C1 segment of cervical spinal cord (tissue), 14 donors: ENCODE measurements around the gene UCKL1.
A peak's percentile ranks its signal among the peaks of the same experiment; 100 is the strongest.
"Not testable (repeated sequence)": the region's sequence is repeated elsewhere in the genome, so short reads cannot be mapped to it uniquely, and the experiment has no call there.

Experiments used
- DNase-seq, 14 donors: peaks; one replicate each; lab custom pipeline; 2025; lab: John Stamatoyannopoulos, UW

The UCKL1 gene

GRCh38 chr20:63955827-63956663 is at the start of gene UCKL1:
UCKL1 (minus strand) TSS chr20:63956416; CDS start chr20:63956372, 44 bp downstream.
- DNase-seq, result peak in 13 of 14 donors; percentile 44 to 88 (median 80)

GRCh38 chr20:64005394-64005793 is 49.2 kb upstream of the UCKL1 start:
- DNase-seq, result no peak

- no peak for DNase-seq
Measured at GRCh38 chr20:64003960-64004725, 47.9 kb upstream of the UCKL1 start.

DNA sequence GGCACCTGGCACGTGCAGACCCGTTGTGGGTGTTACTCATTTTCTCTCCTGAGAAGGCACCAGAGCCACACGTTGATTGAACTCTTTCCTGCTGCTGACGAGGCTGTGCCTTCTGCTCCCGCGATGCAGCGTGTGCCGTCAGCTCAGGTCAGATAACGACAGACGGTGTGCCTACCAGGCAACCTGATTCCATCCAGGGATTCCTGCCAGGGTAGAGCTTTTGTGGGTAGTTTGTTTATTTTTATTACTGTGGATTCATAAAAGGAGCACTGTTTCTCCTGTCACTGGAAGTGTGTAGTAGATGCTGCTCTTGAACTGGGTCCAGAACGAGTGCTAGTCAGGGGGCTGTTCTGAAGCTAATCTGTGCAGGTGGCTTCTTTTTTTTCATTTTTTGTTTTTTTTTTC is 45.4 kb upstream of the UCKL1 start:
- DNase-seq, result peak in 3 of 14 donors; percentile 32 to 99 (median 43)

DNA sequence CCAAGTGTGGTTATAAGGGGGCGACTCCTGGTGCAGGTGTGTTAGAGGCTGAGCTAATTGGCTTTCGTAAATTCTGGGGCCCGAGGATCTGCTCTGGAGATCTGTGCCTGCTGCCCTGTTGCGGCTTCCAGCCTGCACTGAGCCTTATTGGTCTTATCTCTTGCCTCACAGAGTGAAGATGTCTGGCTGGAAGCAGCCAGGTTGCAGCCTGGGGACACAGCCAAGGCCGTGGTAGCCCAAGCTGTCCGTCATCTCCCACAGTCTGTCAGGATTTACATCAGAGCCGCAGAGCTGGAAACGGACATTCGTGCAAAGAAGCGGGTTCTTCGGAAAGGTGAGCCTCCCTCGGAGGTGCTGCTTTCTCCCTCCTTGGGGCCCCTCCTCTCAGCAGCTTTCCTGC is 44.7 kb upstream of the UCKL1 start:
- peak in 2 of 14 donors; percentile 30 to 96 for DNase-seq

GRCh38 chr20:63982937-63983336 is 26.7 kb upstream of the UCKL1 start:
- DNase-seq, result no peak

- DNase-seq, result peak; percentile 55 to 95 (median 86)
Measured at GRCh38 chr20:63980806-63981728, 24.9 kb upstream of the UCKL1 start, which contains the start of gene PRPF6. PRPF6 (plus strand) TSS chr20:63981132; CDS start chr20:63981246, 114 bp downstream.

DNA sequence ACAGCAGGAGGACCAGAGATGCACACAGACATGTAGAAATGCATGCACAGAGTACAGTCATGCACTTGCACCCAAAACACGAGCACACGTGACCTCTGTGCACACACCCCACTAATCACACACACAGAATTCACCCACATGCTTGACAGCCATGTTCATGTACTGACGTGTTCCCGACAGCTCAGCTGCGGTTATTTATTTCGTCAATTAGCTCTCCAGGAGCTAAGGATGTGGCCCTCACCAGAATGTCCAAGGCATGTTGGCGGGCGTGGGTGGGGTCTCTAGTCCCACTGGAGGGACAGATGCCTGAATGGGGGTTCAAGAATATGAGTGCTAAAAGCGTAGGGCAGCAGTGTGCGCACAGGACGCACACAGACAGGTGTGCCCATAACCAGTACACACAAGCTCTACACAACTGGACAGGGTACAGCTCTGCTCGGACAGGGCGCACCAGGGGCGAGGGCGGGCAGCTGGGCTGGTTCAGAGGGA is 24.1 kb upstream of the UCKL1 start:
- no peak for DNase-seq

DNA sequence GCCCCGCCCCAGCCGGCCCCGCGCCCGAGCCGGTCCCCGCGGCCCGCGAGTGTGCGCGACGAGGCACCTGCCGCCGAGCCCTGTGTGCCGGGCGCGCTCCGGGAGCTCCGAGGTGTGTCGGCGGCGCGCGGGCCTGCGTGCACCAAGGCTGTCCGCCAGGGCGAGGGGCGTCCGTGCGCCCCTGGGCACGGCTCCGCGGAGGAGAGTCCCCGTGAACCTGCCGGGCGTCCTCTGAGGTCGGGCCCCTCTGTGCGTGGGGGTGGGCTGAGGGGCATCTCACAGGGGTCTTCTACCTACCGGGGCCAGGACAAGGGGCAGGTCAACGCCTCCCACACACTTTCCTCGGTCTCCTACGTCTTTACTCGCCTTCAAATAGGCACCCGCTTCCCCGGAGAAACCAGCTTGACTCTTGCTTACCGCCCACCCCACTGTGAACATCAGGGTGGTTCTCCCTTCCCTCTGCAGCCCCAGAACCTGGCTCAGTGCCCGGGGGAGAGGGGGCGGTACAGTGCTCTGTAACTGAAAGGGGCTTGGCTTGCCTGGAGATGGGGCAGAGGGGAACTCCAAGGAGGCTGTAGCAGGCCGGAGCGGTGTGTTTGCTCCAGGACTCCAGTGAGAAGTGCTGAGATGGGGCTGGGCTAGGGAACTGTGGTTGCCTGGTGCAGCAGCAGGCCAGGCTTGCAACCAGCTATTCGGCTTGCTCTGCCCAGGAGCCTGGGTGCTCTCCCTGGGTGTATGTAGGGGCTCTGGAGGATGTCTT is 23.5 kb upstream of the UCKL1 start, which contains the start of gene SAMD10:
SAMD10 (minus strand) TSS at position 86 of the 760 bp plus-strand sequence. CDS start 175 bp downstream, outside the sequence.
- peak in 2 of 14 donors; percentile 36 to 41 for DNase-seq

- DNase-seq, result no peak
Measured at GRCh38 chr20:63979229-63979556, 23.0 kb upstream of the UCKL1 start.

- DNase-seq, result peak in 1 of 14 donors; percentile 56
Measured at GRCh38 chr20:63978319-63979228, 22.4 kb upstream of the UCKL1 start.

- DNase-seq, result no peak
Measured at GRCh38 chr20:63977739-63978276, 21.6 kb upstream of the UCKL1 start.

- no peak for DNase-seq
Measured at GRCh38 chr20:63976980-63977738, 20.9 kb upstream of the UCKL1 start.

- DNase-seq, result not testable (repeated sequence)
Measured at GRCh38 chr20:63976511-63976910, 20.3 kb upstream of the UCKL1 start.

DNA sequence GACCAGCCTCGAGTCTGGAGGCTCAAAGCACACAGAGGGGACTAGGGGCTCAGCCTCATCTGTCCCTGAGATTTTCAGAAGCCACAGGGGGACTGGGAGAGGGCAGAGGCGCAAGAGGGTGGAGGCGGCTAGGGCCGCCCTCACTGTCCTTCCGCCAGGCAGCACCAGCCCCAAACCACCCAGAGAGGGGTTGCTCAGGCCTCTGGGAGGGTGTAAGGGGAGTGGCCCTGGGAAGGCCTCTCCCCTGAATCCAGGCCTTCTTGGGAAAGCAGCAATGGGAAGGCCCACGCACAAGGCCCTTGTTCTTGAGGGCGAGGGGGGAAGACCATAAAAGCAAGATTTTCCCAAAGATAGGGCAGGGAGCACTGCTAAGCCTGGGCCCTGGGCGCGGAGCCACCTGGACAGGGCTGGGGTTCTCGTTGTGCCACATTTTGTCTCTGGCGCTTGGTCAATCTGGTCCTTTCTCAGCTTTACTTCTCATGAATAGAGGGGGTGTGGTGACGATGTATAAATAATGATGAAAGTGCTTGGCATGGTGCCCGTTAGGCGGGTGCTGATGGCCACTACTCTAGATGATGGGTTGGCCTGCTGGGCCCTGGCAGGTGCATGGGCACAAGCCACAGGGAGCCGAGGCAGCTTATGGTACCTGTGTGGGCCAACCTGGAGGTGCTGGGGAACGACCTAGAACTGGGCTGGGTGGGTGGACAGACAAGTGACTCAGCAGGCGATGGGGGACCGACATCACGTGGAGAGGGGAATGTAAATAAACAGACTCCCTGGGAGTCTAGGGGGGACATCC is 18.4 kb upstream of the UCKL1 start:
- peak in 2 of 14 donors; percentile 56 to 99 for DNase-seq

GRCh38 chr20:63973636-63974401 is 17.6 kb upstream of the UCKL1 start:
- DNase-seq, result peak in 12 of 14 donors; percentile 48 to 88 (median 74)

DNA sequence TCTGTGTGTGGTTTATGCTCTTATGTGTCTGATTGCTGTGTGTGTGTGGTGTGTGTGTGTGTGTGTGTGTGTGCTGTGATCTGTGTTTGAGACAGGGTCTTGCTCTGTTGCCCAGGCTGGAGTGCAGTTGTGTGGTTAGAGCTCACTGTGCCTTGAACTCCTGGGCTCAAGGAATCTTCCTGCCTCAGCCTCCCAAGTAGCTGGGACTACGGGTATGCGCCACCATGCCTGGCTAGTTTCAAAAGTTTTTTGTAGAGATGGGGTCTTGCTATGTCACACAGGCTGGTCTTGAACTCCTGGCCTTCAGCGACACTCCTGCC is 16.9 kb upstream of the UCKL1 start:
- no peak for DNase-seq
